Activated naive CD8-positive, alpha-beta T cell treated with anti-CD3 and anti-CD28 coated beads, Interleukin-2, amount 50 U/mL, for 16 hours (primary cell): Measurements from ENCODE around the gene ABCA7.
"Not testable (repeated sequence)": the region's sequence is repeated elsewhere in the genome, so short reads cannot be mapped to it uniquely, and the experiment has no call there.

Experiments used
- DNase-seq: peaks from one replicate; pipeline ENCODE4 v3.0.0-alpha.2; 2020; ENCODE audit warnings: low read depth, low spot score

The ABCA7 gene

GRCh38 chr19:1017115-1017905 lies 22.6 kb upstream of the ABCA7 start:
- DNase-seq, result no peak

DNA sequence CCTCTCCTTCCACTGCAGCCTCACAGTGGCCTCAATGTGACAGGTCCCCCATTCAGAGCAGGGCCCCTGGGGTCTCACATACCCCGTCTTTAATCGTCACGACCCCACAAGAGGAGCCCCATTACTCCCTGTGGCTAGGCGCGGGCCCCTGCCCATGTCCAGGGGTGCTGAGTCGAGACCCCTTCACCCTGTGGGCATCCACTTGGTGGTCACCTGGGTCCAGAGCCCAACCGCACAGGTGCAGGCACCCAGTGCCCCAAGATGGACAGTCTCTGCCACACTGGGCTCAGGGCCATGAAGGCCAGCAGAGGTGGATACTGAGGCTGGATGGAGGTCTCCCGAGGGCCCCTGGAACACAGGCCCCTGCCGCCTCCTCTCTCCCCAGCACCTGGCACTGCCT lies 22.0 kb upstream of the ABCA7 start:
- no peak for DNase-seq

DNA sequence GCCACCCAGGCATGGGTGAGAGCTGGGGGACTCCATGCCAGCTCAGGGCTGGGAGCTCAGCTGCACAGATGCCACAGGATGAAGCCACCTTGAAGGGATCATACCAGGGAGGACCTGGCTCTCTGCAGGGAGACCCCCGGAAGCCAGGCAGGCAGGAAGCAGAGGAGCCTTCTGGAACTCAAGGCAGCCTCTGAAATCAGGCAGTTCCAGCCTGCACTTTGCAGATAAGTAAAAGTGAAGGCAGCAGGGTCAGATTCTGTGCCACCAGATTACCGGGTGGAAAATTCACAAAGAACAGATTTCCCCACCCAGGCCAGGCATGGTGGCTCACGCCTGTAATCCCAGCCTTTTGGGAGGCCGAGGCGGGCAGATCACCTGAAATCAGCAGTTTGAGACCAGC lies 21.5 kb upstream of the ABCA7 start:
- DNase-seq, result no peak

- no peak for DNase-seq
These were observed 20.8 kb upstream of the ABCA7 start for GRCh38 chr19:1018932-1019615.

GRCh38 chr19:1019616-1019961 lies 20.3 kb upstream of the ABCA7 start:
- DNase-seq, result no peak

DNA sequence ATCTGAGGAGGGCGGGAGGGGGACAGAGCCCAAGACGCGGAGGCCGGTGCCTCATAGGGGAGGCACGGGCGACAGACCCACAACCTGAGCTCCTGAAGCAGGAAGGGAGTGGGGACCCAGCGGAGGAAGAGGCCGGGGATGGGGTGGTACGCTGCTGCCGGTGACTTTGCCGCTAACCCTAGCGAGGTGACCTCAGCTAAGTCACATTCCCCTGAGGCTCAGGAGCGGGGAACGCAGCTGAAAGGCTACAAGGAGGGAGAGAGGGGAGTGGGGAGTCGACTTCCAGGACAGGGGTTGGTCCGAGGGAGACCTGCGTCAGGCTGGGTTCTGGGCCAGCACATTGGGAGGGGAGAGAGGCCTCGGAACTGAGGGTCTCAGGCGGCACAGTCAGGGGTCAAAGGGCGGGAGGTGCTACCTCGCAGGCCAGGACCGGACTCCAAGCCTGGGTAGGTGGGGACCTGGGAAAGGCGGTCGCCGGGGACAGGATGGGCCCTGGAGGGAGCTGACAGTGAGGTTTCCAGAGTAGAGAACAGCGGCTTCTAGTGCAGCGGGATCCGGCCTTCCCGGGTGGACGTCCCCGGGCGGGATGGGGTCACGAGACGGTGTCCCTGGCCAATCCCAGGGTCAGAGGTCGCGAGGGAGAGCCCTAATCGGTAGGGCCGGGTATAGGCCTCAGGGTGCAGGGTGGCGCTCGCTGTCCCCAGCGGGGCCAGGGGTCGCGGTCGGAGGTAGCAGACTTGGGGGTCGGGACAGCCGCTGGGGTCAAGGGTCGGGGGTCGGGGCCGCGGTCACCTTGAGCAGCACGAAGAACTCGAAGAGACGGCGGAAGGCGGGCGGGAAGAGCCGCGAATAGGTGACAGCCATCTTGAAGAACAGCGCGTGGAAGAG lies 19.7 kb upstream of the ABCA7 start:
- no peak for DNase-seq

- peak; percentile 92 for DNase-seq
These were observed 19.0 kb upstream of the ABCA7 start, which contains the start of gene TMEM259 for GRCh38 chr19:1020868-1021425. TMEM259 (minus strand) TSS chr19:1021123; CDS start chr19:1020996, 127 bp downstream.

- not testable (repeated sequence) for DNase-seq
These were observed 16.1 kb upstream of the ABCA7 start for GRCh38 chr19:1023883-1024188.

GRCh38 chr19:1025080-1025479 lies 14.8 kb upstream of the ABCA7 start:
- not testable (repeated sequence) for DNase-seq

DNA sequence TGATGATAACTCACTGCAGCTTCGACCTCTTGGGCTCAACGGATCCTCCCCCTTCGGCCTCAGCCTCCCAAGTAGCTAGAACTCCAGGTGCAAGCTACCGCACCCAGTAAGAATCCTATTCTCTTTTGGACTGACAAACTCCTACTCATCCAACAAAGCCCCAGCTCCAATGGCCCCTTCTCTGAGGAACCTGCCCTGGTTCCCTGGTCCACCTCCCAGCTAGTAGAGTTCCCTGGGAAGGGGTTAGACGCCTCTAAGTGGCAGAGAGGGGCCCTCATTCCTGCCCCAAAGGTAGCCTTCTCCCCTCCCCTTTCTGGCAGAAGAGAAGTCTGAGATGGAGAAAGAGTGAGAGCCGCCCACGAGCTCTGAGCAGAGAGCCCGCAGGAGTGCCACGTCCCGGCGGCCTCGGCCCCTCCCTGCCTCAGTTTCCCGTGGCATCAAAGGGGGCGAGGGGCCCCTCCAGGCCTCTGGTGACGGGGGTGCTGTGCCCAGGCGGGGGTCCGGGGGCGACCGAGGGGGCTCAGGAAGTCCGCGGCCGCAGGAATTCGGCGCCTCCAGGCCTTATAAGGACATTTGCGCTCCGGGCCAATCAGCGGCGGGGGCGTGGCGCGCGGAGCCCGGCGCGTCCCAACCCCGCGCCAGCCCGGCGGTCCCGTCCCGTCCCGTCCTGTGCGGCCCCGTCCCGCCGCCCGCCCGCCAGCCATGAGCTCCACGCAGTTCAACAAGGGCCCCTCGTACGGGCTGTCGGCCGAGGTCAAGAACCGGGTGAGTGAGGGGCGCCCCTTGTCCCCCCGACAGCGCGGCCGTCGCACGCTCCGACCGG lies 13.7 kb upstream of the ABCA7 start, which contains the start of gene CNN2:
Gene CNN2 (plus strand): TSS at position 649 of the 823 bp plus-strand sequence. CDS start 54 bp downstream, at position 703.
- DNase-seq, result no peak

GRCh38 chr19:1026783-1027649 lies 12.9 kb upstream of the ABCA7 start:
- no peak for DNase-seq

DNA sequence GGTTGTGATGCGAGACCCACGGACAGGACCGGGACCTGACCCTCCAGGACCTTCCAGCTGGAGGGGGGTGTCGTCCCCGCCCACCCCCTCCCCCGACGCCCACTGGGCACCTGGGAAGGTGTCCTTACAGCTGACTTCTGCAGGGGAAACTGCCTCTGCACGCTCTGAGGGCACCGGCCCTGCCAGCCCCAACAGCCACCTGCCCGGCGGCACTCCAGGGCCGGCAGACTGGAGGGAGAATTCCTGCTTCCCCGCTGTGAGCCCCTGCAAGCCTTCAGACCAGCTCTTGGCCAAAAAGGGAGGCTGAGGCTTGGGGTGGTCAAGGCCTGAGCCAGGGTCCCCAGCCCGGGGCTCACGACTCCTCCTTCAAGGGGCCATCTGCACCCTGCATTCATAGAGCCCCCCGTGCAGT lies 12.3 kb upstream of the ABCA7 start:
- no peak for DNase-seq

- no peak for DNase-seq
These were observed 11.6 kb upstream of the ABCA7 start for GRCh38 chr19:1028062-1028926.

DNA sequence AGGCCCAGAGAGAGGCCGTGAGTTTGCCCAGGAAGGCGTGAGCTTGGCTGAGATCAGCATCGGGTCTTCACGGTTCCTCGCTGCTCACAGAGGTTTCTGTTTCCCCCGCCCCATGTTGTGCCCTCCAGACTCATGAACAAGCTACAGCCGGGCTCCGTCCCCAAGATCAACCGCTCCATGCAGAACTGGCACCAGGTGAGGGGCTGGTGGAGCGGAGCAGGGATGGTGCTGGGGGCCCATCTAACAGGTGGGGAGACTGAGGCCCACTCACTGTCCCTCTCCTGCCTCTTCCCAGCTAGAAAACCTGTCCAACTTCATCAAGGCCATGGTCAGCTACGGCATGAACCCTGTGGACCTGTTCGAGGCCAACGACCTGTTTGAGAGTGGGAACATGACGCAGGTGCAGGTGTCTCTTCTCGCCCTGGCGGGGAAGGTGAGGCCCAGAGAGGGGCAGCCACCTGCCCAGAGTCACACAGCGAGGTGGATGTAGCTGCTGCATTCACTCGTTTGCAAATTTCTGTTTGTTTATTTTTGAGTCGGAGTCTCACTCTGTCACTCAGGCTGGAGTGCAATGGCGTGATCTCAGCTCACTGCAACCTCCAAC lies 7.5 kb upstream of the ABCA7 start:
- DNase-seq, result no peak

- DNase-seq, result no peak
These were observed 3.8 kb upstream of the ABCA7 start for GRCh38 chr19:1035998-1036621.

- DNase-seq, result no peak
These were observed 2.3 kb upstream of the ABCA7 start for GRCh38 chr19:1037621-1038064.

GRCh38 chr19:1038978-1039645 lies 795 bp upstream of the ABCA7 start:
- DNase-seq, result no peak
